Activated CD4-positive, alpha-beta T cell treated with anti-CD3 and anti-CD28 coated beads, Interleukin-2, amount 10 ng/mL, durations not matched to agents 7 days and 5 days (primary cell): Measurements from ENCODE around the gene CLEC2A. TPM values are rescaled to one million over a fixed set of nuclear protein-coding genes. Genes with fewer than 3 reads are reported as not detected.
"Not testable (repeated sequence)": the region's sequence is repeated elsewhere in the genome, so short reads cannot be mapped to it uniquely, and the experiment has no call there.

Source experiments
- CTCF ChIA-PET: fragments of 350-600 bp; sonication (Branson Sonifier 250); formaldehyde crosslinking; loops from one replicate; lab custom pipeline; 2021; ENCODE audit warnings: antibody characterized with exemption; lab: Charles Lee
- POLR2A ChIA-PET: fragments of 350-600 bp; sonication (Branson Sonifier 250); formaldehyde crosslinking; loops from one replicate; lab custom pipeline; 2021; ENCODE audit warnings: antibody characterized with exemption; lab: Charles Lee
- DNase-seq: peaks from one replicate; pipeline ENCODE4 v3.0.0-alpha.2; 2020
- H3K27ac Mint-ChIP-seq: one replicate; pipeline ENCODE4 v1.8.0; 2021; ENCODE audit warnings: mild to moderate bottlenecking, moderate library complexity, mixed read lengths
- H3K27me3 Mint-ChIP-seq: one replicate; pipeline ENCODE4 v1.8.0; 2021; ENCODE audit warnings: mixed read lengths
- H3K36me3 Mint-ChIP-seq: one replicate; pipeline ENCODE4 v1.8.0; 2021; ENCODE audit warnings: low read depth, mixed read lengths
- H3K4me1 Mint-ChIP-seq: one replicate; pipeline ENCODE4 v1.8.0; 2021; ENCODE audit warnings: mixed read lengths
- H3K4me3 Mint-ChIP-seq: one replicate; pipeline ENCODE4 v1.8.0; 2021; ENCODE audit warnings: mild to moderate bottlenecking, moderate library complexity, mixed read lengths
- H3K9me3 Mint-ChIP-seq: one replicate; pipeline ENCODE4 v1.8.0; 2021; ENCODE audit warnings: mixed read lengths
- total RNA-seq, 2 experiments: library from RNA; stranded (reverse); gene quantifications; one replicate each; pipeline ENCODE4 v1.2.3, GENCODE V29; 2021

The CLEC2A gene
- total RNA-seq: not detected

GRCh38 chr12:9932270-9932669, at the start of gene CLEC2A:
TSS of gene CLEC2A (minus strand) at chr12:9932370. CDS start at chr12:9932329, 41 bp downstream.
- ChIA-PET CTCF (interaction anchor here (0.6 to 1.3 kb wide), 2 partner anchors 157 to 190 kb away, joined by 3 to 4 read pairs; no protein-coding TSS in a partner anchor), POLR2A (no interaction called here)
- Mint-ChIP-seq H3K27me3 (peaks cover 20% of the 10 kb centered on the region), H3K36me3 (no peaks in the 10 kb centered on the region), H3K27ac (no peak within 1 kb of the TSS), H3K9me3 (no peaks in the 10 kb centered on the region), H3K4me1 (peaks cover 4% of the 10 kb centered on the region), H3K4me3 (no peak within 1 kb of the TSS)
- no peak for DNase-seq

- peaks cover 9% of the 10 kb centered on the region for H3K9me3 Mint-ChIP-seq
- H3K27ac Mint-ChIP-seq: no peak overlapping the region
- CTCF ChIA-PET: no interaction called here
- POLR2A ChIA-PET: no interaction called here
- H3K4me3 Mint-ChIP-seq: no peak overlapping the region
- H3K27me3 Mint-ChIP-seq: peaks cover 11% of the 10 kb centered on the region
- DNase-seq: no peak
- H3K4me1 Mint-ChIP-seq: no peaks in the 10 kb centered on the region
- no peaks in the 10 kb centered on the region for H3K36me3 Mint-ChIP-seq
These were observed 48.0 kb upstream of the CLEC2A start for GRCh38 chr12:9980126-9980525.

- ChIA-PET POLR2A (no interaction called here), CTCF (interaction anchor here (0.6 kb wide), 2 partner anchors 29 to 195 kb away, joined by 3 read pairs; no protein-coding TSS in a partner anchor)
- Mint-ChIP-seq H3K4me1 (no peaks in the 10 kb centered on the region), H3K27ac (no peak overlapping the region), H3K9me3 (peaks cover 9% of the 10 kb centered on the region), H3K36me3 (no peaks in the 10 kb centered on the region), H3K4me3 (no peak overlapping the region), H3K27me3 (peaks cover 22% of the 10 kb centered on the region)
- DNase-seq: no peak
These were observed 45.7 kb upstream of the CLEC2A start for GRCh38 chr12:9977916-9978315.

GRCh38 chr12:9976626-9977025, 44.5 kb upstream of the CLEC2A start:
- POLR2A ChIA-PET, H3K9me3 Mint-ChIP-seq, CTCF ChIA-PET, H3K36me3 Mint-ChIP-seq, H3K4me1 Mint-ChIP-seq, H3K27ac Mint-ChIP-seq, H3K4me3 Mint-ChIP-seq, DNase-seq: not testable (repeated sequence)
- H3K27me3 Mint-ChIP-seq: peaks cover 23% of the 10 kb centered on the region

GRCh38 chr12:9975614-9976013, 43.4 kb upstream of the CLEC2A start:
- H3K27ac Mint-ChIP-seq: no peak overlapping the region

GRCh38 chr12:9974731-9975130, 42.6 kb upstream of the CLEC2A start:
- DNase-seq, H3K4me1 Mint-ChIP-seq, H3K9me3 Mint-ChIP-seq, H3K27ac Mint-ChIP-seq, POLR2A ChIA-PET, H3K36me3 Mint-ChIP-seq, H3K4me3 Mint-ChIP-seq, CTCF ChIA-PET: not testable (repeated sequence)
- H3K27me3 Mint-ChIP-seq: peaks cover 21% of the 10 kb centered on the region

More at GRCh38 chr12:9975614-9976013, 43.4 kb upstream of the CLEC2A start:
- Mint-ChIP-seq H3K4me3 (no peak overlapping the region), H3K36me3 (no peaks in the 10 kb centered on the region), H3K27me3 (peaks cover 26% of the 10 kb centered on the region), H3K9me3 (peaks cover 9% of the 10 kb centered on the region), H3K4me1 (no peaks in the 10 kb centered on the region)
- no peak for DNase-seq
- ChIA-PET POLR2A (no interaction called here), CTCF (no interaction called here)

- H3K4me1 Mint-ChIP-seq: no peaks in the 10 kb centered on the region
- H3K27me3 Mint-ChIP-seq: peaks cover 21% of the 10 kb centered on the region
- H3K9me3 Mint-ChIP-seq: peaks cover 9% of the 10 kb centered on the region
- POLR2A ChIA-PET: no interaction called here
- no peak for DNase-seq
- no peaks in the 10 kb centered on the region for H3K36me3 Mint-ChIP-seq
- H3K27ac Mint-ChIP-seq: no peak overlapping the region
- no peak overlapping the region for H3K4me3 Mint-ChIP-seq
- CTCF ChIA-PET: no interaction called here
These were observed 41.8 kb upstream of the CLEC2A start for GRCh38 chr12:9973949-9974348.

GRCh38 chr12:9971181-9971580, 39.0 kb upstream of the CLEC2A start, which contains the start of gene CLEC12A:
TSS of gene CLEC12A (plus strand) at chr12:9971409. CDS start at chr12:9971597, 188 bp downstream.
- H3K4me3 Mint-ChIP-seq: no peak within 1 kb of the TSS
- H3K27me3 Mint-ChIP-seq: peaks cover 18% of the 10 kb centered on the region
- CTCF ChIA-PET: no interaction called here
- no peak within 1 kb of the TSS for H3K27ac Mint-ChIP-seq
- POLR2A ChIA-PET: no interaction called here
- H3K4me1 Mint-ChIP-seq: no peaks in the 10 kb centered on the region
- peaks cover 5% of the 10 kb centered on the region for H3K9me3 Mint-ChIP-seq
- no peak for DNase-seq
- H3K36me3 Mint-ChIP-seq: no peaks in the 10 kb centered on the region

- ChIA-PET CTCF (interaction anchor here (0.6 kb wide), 1 partner anchor 105 kb away, joined by 4 read pairs; no protein-coding TSS in a partner anchor), POLR2A (no interaction called here)
- Mint-ChIP-seq H3K27me3 (peaks cover 18% of the 10 kb centered on the region), H3K9me3 (no peaks in the 10 kb centered on the region), H3K27ac (no peak overlapping the region), H3K4me3 (no peak overlapping the region), H3K36me3 (no peaks in the 10 kb centered on the region), H3K4me1 (no peaks in the 10 kb centered on the region)
- DNase-seq: no peak
These were observed 37.5 kb upstream of the CLEC2A start for GRCh38 chr12:9969673-9970072.

- H3K27me3 Mint-ChIP-seq: no peaks in the 10 kb centered on the region
- no peak for DNase-seq
- H3K4me1 Mint-ChIP-seq: peaks cover 34% of the 10 kb centered on the region
- no peaks in the 10 kb centered on the region for H3K9me3 Mint-ChIP-seq
- no peak overlapping the region for H3K4me3 Mint-ChIP-seq
- CTCF ChIA-PET: interaction anchor here (1.3 kb wide), 1 partner anchor 52 kb away, joined by 3 read pairs; no protein-coding TSS in a partner anchor
- no peaks in the 10 kb centered on the region for H3K36me3 Mint-ChIP-seq
- H3K27ac Mint-ChIP-seq: no peak overlapping the region
- POLR2A ChIA-PET: no interaction called here
These were observed 29.7 kb upstream of the CLEC2A start for GRCh38 chr12:9961901-9962300.

GRCh38 chr12:9961106-9961505, 28.9 kb upstream of the CLEC2A start:
- Mint-ChIP-seq H3K4me3 (no peak overlapping the region), H3K27ac (no peak overlapping the region), H3K36me3 (no peaks in the 10 kb centered on the region), H3K9me3 (no peaks in the 10 kb centered on the region), H3K4me1 (peaks cover 41% of the 10 kb centered on the region), H3K27me3 (no peaks in the 10 kb centered on the region)
- ChIA-PET POLR2A (no interaction called here), CTCF (no interaction called here)
- no peak for DNase-seq

GRCh38 chr12:9960590-9960989, 28.4 kb upstream of the CLEC2A start:
- peaks cover 46% of the 10 kb centered on the region for H3K4me1 Mint-ChIP-seq
- no peak overlapping the region for H3K4me3 Mint-ChIP-seq
- no peak for DNase-seq
- POLR2A ChIA-PET: no interaction called here
- H3K27ac Mint-ChIP-seq: no peak overlapping the region
- CTCF ChIA-PET: interaction anchor here (1.4 kb wide), 1 partner anchor 146 kb away, joined by 6 read pairs; no protein-coding TSS in a partner anchor
- H3K9me3 Mint-ChIP-seq: no peaks in the 10 kb centered on the region
- H3K36me3 Mint-ChIP-seq: no peaks in the 10 kb centered on the region
- H3K27me3 Mint-ChIP-seq: no peaks in the 10 kb centered on the region

- POLR2A ChIA-PET: no interaction called here
- Mint-ChIP-seq H3K9me3 (no peaks in the 10 kb centered on the region), H3K27ac (peak overlapping the region; percentile 2), H3K27me3 (peaks cover 1% of the 10 kb centered on the region), H3K36me3 (no peaks in the 10 kb centered on the region), H3K4me3 (no peak overlapping the region), H3K4me1 (peaks cover 49% of the 10 kb centered on the region)
- DNase-seq: peak; percentile 16
- CTCF ChIA-PET: interaction anchor here (1.0 kb wide), 1 partner anchor 11 kb away, joined by 3 read pairs; no protein-coding TSS in a partner anchor
These were observed 25.7 kb upstream of the CLEC2A start for GRCh38 chr12:9957834-9958233.
